KOPT-K1 (cell line): Measurements from ENCODE around the gene GAS6.

Source experiments
- H3K27ac ChIP-seq: fragments of 200-600 bp; sonication (generic); 2 replicates; pipeline ENCODE4 v1.5.1; 2016; ENCODE audit warnings: antibody characterized with exemption, mild to moderate bottlenecking, low read depth, low read length; ENCODE audit not compliant: poor library complexity, severe bottlenecking
- H3K36me3 ChIP-seq: fragments of 200-600 bp; sonication (generic); 2 replicates; pipeline ENCODE4 v1.5.1; 2017; ENCODE audit warnings: antibody characterized with exemption, mild to moderate bottlenecking, low read length, moderate library complexity; ENCODE audit not compliant: insufficient read depth
- H3K9me3 ChIP-seq: fragments of 200-600 bp; sonication (generic); 2 replicates; pipeline ENCODE4 v1.5.1; 2017; ENCODE audit warnings: antibody characterized with exemption, low read length, mild to moderate bottlenecking; ENCODE audit not compliant: insufficient read depth, poor library complexity, severe bottlenecking

Gene GAS6

GRCh38 chr13:113809934-113810333 is 53.9 kb downstream of the GAS6 start:
- H3K27ac ChIP-seq, result no peak overlapping the region
- peaks cover 39% of the 10 kb centered on the region for H3K9me3 ChIP-seq
- no peaks in the 10 kb centered on the region for H3K36me3 ChIP-seq

- no peaks in the 10 kb centered on the region for H3K36me3 ChIP-seq
- H3K9me3 ChIP-seq, result peaks cover 39% of the 10 kb centered on the region
- no peak overlapping the region for H3K27ac ChIP-seq
Measured at GRCh38 chr13:113808058-113808834, 55.6 kb downstream of the GAS6 start.

- no peaks in the 10 kb centered on the region for H3K36me3 ChIP-seq
- H3K9me3 ChIP-seq, result peaks cover 39% of the 10 kb centered on the region
- no peak overlapping the region for H3K27ac ChIP-seq
Measured at GRCh38 chr13:113806526-113806925, 57.4 kb downstream of the GAS6 start.

GRCh38 chr13:113806104-113806471 is 57.8 kb downstream of the GAS6 start:
- H3K27ac ChIP-seq, result no peak overlapping the region
- no peaks in the 10 kb centered on the region for H3K36me3 ChIP-seq
- H3K9me3 ChIP-seq, result peaks cover 39% of the 10 kb centered on the region

GRCh38 chr13:113805431-113806103 is 58.3 kb downstream of the GAS6 start:
- Histone ChIP-seq H3K36me3 (no peaks in the 10 kb centered on the region), H3K9me3 (peaks cover 38% of the 10 kb centered on the region), H3K27ac (no peak overlapping the region)

- peaks cover 32% of the 10 kb centered on the region for H3K9me3 ChIP-seq
- H3K27ac ChIP-seq, result no peak overlapping the region
- H3K36me3 ChIP-seq, result no peaks in the 10 kb centered on the region
Measured at GRCh38 chr13:113804703-113805430, 59.0 kb downstream of the GAS6 start.

GRCh38 chr13:113804017-113804702 is 59.7 kb downstream of the GAS6 start:
- Histone ChIP-seq H3K36me3 (no peaks in the 10 kb centered on the region), H3K27ac (no peak overlapping the region), H3K9me3 (peaks cover 25% of the 10 kb centered on the region)

- Histone ChIP-seq H3K9me3 (peaks cover 19% of the 10 kb centered on the region), H3K36me3 (no peaks in the 10 kb centered on the region), H3K27ac (no peak overlapping the region)
Measured at GRCh38 chr13:113803409-113804016, 60.4 kb downstream of the GAS6 start.

GRCh38 chr13:113802761-113803160 is 61.1 kb downstream of the GAS6 start:
- no peak overlapping the region for H3K27ac ChIP-seq
- H3K9me3 ChIP-seq, result peaks cover 11% of the 10 kb centered on the region
- H3K36me3 ChIP-seq, result no peaks in the 10 kb centered on the region

- H3K36me3 ChIP-seq, result no peaks in the 10 kb centered on the region
- H3K27ac ChIP-seq, result no peak overlapping the region
Measured at GRCh38 chr13:113802090-113802531, 61.8 kb downstream of the GAS6 start.

GRCh38 chr13:113801289-113801961 is 62.5 kb downstream of the GAS6 start:
- Histone ChIP-seq H3K36me3 (no peaks in the 10 kb centered on the region), H3K27ac (no peak overlapping the region), H3K9me3 (no peaks in the 10 kb centered on the region)

More at GRCh38 chr13:113802090-113802531, 61.8 kb downstream of the GAS6 start:
- peaks cover 5% of the 10 kb centered on the region for H3K9me3 ChIP-seq

GRCh38 chr13:113800576-113800926 is 63.3 kb downstream of the GAS6 start:
- Histone ChIP-seq H3K9me3 (no peaks in the 10 kb centered on the region), H3K36me3 (no peaks in the 10 kb centered on the region), H3K27ac (no peak overlapping the region)

- no peak overlapping the region for H3K27ac ChIP-seq
- no peaks in the 10 kb centered on the region for H3K9me3 ChIP-seq
- H3K36me3 ChIP-seq, result no peaks in the 10 kb centered on the region
Measured at GRCh38 chr13:113798200-113798811, 65.6 kb downstream of the GAS6 start.
